Naive thymus-derived CD8-positive, alpha-beta T cell (primary cell): ENCODE measurements around the gene ASB15. TPM values are rescaled to one million over a fixed set of nuclear protein-coding genes. Genes with fewer than 3 reads are reported as not detected.

ENCODE experiments used
- ATAC-seq, 2 donors: fragments of 150-1000 bp; cut with Tn5 transposase in 1 of 2; sonication (Bioruptor Pico), chemical (Tn5 transposase) in 1 of 2; 1 replicate in 1 of 2; 2 replicates in 1 of 2; pipeline ENCODE4 v1.10.0; 2021; ENCODE audit warnings: mild to moderate bottlenecking in 2 of 2, moderate library complexity in 2 of 2
- POLR2A ChIA-PET: fragments of 350-600 bp; sonication (Branson Sonifier 250); formaldehyde crosslinking; loops from one replicate; lab custom pipeline; 2021; ENCODE audit warnings: antibody characterized with exemption; lab: Charles Lee
- DNase-seq, 10 donors: peaks; one replicate each; pipeline versions ENCODE4 v3.0.0 to v3.0.0-alpha.2; 2020 to 2022
- H3K27ac Mint-ChIP-seq, 10 donors: one replicate each; pipeline ENCODE4 v1.8.0; 2020 to 2022; ENCODE audit warnings: mild to moderate bottlenecking in 10 of 10, mixed read lengths in 10 of 10, moderate library complexity in 4 of 10, inconsistent platforms in 1 of 10
- H3K27me3 Mint-ChIP-seq, 5 donors: one replicate each; pipeline ENCODE4 v1.8.0; 2021 to 2022; ENCODE audit warnings: mixed read lengths in 5 of 5
- H3K36me3 Mint-ChIP-seq, 3 donors: one replicate each; pipeline ENCODE4 v1.8.0; 2020 to 2022; ENCODE audit warnings: mixed read lengths in 3 of 3, mild to moderate bottlenecking in 2 of 3, inconsistent platforms in 1 of 3
- H3K4me1 Mint-ChIP-seq, 4 donors: one replicate each; pipeline ENCODE4 v1.8.0; 2021 to 2022; ENCODE audit warnings: mixed read lengths in 4 of 4
- H3K4me3 Mint-ChIP-seq, 10 donors: one replicate each; pipeline ENCODE4 v1.8.0; 2020 to 2022; ENCODE audit warnings: mild to moderate bottlenecking in 10 of 10, mixed read lengths in 10 of 10, moderate library complexity in 6 of 10, inconsistent platforms in 1 of 10
- H3K9me3 Mint-ChIP-seq, 9 donors: one replicate each; pipeline ENCODE4 v1.8.0; 2020 to 2022; ENCODE audit warnings: mixed read lengths in 9 of 9, mild to moderate bottlenecking in 3 of 9, inconsistent platforms in 1 of 9, moderate library complexity in 1 of 9
- polyA plus RNA-seq, 3 donors: library from polyadenylated mRNA; unstranded; fragments of 300-500 nt; fragmentation: Illumina TruSeq; gene quantifications; one replicate each; pipeline ENCODE4 v1.2.3, GENCODE V29; 2021
- total RNA-seq, 8 experiments: library from RNA in 2 of 8; stranded (reverse) in 2 of 8; gene quantifications; one replicate each; pipeline ENCODE4 v1.2.3 and lab custom pipeline; 2021 to 2026

Gene ASB15
- total and polyA plus RNA-seq, 5 experiments from 2014 or later: 0.09 to 0.11 TPM; not detected in 3

DNA sequence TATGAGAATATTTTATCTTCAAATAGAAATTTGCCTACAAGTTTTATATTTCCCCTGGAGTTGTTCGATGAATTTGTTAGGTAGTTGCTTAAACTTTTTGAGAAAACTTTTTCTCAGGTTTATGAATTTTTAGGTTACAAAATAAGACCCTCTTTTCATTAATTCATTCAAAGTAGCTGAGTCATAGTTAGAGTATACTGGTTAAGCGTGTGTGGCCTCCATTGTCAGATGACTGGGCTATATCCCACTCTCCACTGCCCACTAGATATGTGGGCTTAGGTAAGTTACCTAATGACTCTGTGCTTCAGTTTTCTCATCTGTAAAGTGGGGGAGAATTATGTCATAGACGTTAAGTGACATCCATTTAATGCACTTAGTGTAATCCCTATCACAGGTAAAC lies 1.0 kb downstream of the ASB15 start:
- DNase-seq (no peak), ATAC-seq (no peak)
- H3K27ac Mint-ChIP-seq: no peak overlapping the region
- H3K27me3 Mint-ChIP-seq: peaks cover 6 to 30% (median 7%) of the 10 kb centered on the region in 5 donors
- H3K9me3 Mint-ChIP-seq: no peaks in the 10 kb centered on the region
- H3K36me3 Mint-ChIP-seq: no peaks in the 10 kb centered on the region
- H3K4me1 Mint-ChIP-seq: no peaks in the 10 kb centered on the region
- POLR2A ChIA-PET: no interaction called here
- H3K4me3 Mint-ChIP-seq: no peak overlapping the region

DNA sequence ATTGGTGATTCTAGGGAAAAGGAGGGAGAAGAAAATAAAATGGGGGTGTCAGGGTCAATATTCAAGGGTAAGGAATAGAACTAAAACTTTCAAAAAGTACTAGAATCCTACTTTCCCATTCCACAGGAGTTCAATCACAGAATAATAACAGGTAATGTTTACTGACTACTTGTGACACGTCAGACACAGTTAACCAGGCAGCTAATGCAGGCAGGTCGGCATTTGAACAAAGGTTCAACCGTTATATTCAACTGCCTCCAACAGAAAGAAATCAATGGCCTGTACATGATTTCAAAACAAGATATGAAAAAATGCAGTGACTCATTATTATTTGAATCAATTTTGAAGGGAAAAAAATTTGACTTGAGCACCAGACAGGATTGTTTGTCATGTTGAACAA lies 3.1 kb downstream of the ASB15 start:
- ATAC-seq: no peak
- Mint-ChIP-seq H3K4me1 (no peaks in the 10 kb centered on the region), H3K36me3 (no peaks in the 10 kb centered on the region), H3K4me3 (no peak overlapping the region), H3K27me3 (peaks cover 6 to 31% (median 8%) of the 10 kb centered on the region in 5 donors), H3K9me3 (no peaks in the 10 kb centered on the region), H3K27ac (no peak overlapping the region)
- DNase-seq: no peak
- POLR2A ChIA-PET: no interaction called here

DNA sequence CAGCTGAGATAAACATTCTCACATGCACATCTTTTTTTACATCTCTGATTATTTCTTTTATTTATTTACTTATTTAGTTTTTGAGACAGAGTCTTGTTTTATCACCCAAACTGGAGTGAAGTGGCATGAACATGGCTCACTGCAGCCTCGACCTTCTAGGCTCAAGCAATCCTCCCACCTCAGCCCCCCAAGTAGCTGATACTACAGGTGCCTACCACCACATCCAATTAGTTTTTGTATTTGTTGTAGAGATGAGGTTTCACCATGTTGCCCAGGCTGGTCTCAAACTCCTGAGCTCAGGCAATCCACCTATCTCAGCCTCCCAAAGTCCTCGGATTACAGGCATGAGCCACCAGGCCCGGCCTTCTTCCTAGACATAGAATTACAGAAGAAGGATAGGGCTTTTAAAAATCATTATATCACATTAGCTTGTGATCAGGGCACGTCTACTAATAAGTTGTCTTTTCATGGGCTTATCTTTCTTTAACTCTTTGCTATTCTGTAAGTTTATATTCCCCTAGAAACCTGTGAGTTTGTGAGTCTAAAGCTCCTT lies 5.9 kb downstream of the ASB15 start:
- H3K36me3 Mint-ChIP-seq: no peaks in the 10 kb centered on the region
- H3K4me3 Mint-ChIP-seq: no peak overlapping the region
- no peak overlapping the region for H3K27ac Mint-ChIP-seq
- H3K4me1 Mint-ChIP-seq: no peaks in the 10 kb centered on the region
- POLR2A ChIA-PET: no interaction called here
- DNase-seq (no peak), ATAC-seq (no peak)
- peaks cover 4 to 38% (median 14%) of the 10 kb centered on the region in 5 donors for H3K27me3 Mint-ChIP-seq
- H3K9me3 Mint-ChIP-seq: peaks cover 0 to 8% (median 0%) of the 10 kb centered on the region in 9 donors

DNA sequence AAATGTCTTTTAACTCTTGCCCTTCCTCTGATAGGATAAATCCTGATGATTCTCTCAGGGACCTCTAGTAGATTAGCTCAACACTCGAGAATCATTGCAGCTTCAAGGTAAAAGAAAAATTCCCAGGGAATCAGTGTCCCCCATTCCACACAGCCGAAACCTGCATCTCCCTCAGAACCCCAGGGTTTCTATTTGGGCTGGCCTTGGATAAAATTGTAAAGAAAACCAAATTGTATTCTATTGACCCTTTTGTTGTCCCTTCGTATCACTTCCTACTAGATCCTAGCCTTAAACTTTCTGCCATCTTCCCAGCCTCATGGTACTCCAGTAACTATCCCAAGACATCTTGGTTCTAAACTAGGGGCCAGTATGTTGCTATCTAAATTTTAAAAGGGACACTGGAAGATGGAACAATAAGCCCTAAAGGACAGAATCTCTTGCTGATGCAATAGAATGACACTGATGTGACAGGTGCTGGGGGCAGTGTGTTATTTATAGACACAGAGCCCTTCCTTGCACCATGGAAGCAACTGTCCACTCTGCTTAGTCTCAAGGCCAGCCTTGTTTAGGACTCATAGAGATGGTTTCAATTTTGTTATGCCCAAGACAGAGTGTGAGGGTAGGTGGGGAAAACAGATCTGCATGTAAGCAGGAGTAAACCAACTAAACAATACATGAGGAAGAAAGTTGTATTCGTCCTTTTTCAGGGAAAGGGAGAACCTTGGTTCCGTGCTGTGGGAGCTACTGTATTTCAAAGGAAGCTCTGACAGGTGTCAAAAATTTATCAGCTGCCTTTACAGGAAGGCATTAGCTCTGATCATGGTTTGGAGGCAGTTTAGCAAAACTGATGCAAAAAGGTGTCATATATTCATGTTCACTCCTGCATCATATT lies 7.6 kb downstream of the ASB15 start:
- POLR2A ChIA-PET: interaction anchor here (0.6 kb wide), 1 partner anchor 277 kb away, joined by 3 read pairs; no protein-coding TSS in a partner anchor
- ATAC-seq (no peak), DNase-seq (no peak)
- Mint-ChIP-seq H3K9me3 (peaks cover 0 to 8% (median 0%) of the 10 kb centered on the region in 9 donors), H3K4me1 (no peaks in the 10 kb centered on the region), H3K36me3 (no peaks in the 10 kb centered on the region), H3K27me3 (peaks cover 2 to 44% (median 15%) of the 10 kb centered on the region in 5 donors), H3K4me3 (no peak overlapping the region), H3K27ac (peak overlapping the region in 1 of 10 donors; percentile 29)

DNA sequence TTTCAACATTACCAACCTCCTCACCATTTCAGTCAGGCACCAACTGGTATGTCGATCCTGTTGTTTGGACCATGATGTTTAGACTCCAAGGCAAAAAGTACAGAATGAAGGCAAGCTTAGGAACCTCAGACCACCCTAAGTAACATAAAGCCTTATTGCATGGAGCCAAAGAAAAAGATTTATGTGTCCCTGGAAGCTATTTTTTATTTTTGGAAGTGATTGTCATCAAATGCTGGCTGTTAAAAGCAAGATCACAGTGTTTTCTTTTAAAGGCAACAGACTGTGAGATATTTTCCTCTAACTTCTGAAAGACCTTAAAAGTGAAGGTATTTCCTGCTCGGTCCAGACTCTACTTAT lies 8.2 kb downstream of the ASB15 start:
- H3K9me3 Mint-ChIP-seq: peaks cover 0 to 8% (median 0%) of the 10 kb centered on the region in 9 donors
- no peaks in the 10 kb centered on the region for H3K4me1 Mint-ChIP-seq
- H3K4me3 Mint-ChIP-seq: no peak overlapping the region
- no peaks in the 10 kb centered on the region for H3K36me3 Mint-ChIP-seq
- H3K27me3 Mint-ChIP-seq: peaks cover 2 to 38% (median 15%) of the 10 kb centered on the region in 5 donors
- H3K27ac Mint-ChIP-seq: no peak overlapping the region
- DNase-seq (no peak), ATAC-seq (no peak)
- POLR2A ChIA-PET: no interaction called here

DNA sequence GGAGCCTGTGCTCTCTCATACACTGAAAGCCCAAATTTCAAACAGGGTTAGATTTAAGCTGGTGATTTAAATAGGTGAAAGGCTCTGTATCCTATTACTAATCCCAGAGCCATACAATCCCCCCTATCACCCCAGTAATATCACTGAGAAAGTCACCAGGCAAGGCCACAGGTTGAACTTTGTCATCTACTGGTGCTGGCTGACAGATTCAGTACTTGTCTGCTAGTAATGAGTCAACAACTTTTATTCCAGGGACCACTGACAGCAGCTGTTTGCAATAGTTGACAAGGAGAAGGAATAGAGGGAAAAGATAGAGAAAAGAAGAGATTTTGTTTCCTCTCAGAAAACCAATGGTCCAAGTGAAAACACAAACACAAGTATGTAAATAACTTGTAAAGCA lies 10.4 kb downstream of the ASB15 start:
- peaks cover 0 to 8% (median 0%) of the 10 kb centered on the region in 9 donors for H3K9me3 Mint-ChIP-seq
- DNase-seq: no peak
- H3K27ac Mint-ChIP-seq: no peak overlapping the region
- no peak overlapping the region for H3K4me3 Mint-ChIP-seq
- POLR2A ChIA-PET: no interaction called here
- no peak for ATAC-seq
- no peaks in the 10 kb centered on the region for H3K4me1 Mint-ChIP-seq
- H3K36me3 Mint-ChIP-seq: no peaks in the 10 kb centered on the region
- peaks cover 2 to 36% (median 15%) of the 10 kb centered on the region in 5 donors for H3K27me3 Mint-ChIP-seq

DNA sequence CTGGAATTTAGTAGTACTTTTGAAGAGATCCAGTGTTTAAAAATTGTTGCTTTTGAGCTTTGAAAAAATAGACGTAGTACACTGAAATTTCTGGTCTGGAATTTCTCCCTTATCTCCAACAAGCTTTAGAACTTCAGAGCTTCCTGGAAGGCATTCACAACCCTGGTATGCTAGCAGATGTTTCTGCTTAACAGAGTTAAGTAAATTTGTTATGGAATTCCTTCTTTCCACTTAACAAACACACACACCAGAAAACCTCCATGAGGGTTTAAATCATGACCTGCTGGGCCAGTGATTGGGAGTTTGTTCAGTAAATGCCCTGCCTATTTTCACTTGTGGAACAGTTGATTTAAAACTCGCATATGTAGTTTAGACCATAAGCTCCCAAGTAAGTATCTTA lies 13.7 kb downstream of the ASB15 start:
- Mint-ChIP-seq H3K4me1 (no peaks in the 10 kb centered on the region), H3K27ac (no peak overlapping the region), H3K4me3 (no peak overlapping the region), H3K36me3 (no peaks in the 10 kb centered on the region), H3K9me3 (peaks cover 0 to 8% (median 0%) of the 10 kb centered on the region in 9 donors), H3K27me3 (peaks cover 4 to 44% (median 23%) of the 10 kb centered on the region in 5 donors)
- POLR2A ChIA-PET: no interaction called here
- ATAC-seq (no peak), DNase-seq (no peak)

- Mint-ChIP-seq H3K36me3 (no peaks in the 10 kb centered on the region), H3K27me3 (peaks cover 4 to 44% (median 23%) of the 10 kb centered on the region in 5 donors), H3K4me3 (no peak overlapping the region), H3K27ac (no peak overlapping the region), H3K9me3 (peaks cover 0 to 8% (median 0%) of the 10 kb centered on the region in 9 donors), H3K4me1 (no peaks in the 10 kb centered on the region)
- no peak for DNase-seq
- POLR2A ChIA-PET: no interaction called here
- ATAC-seq: no peak
Observed at GRCh38 chr7:123616223-123616622, 14.6 kb downstream of the ASB15 start.

- no peak overlapping the region for H3K27ac Mint-ChIP-seq
- H3K4me1 Mint-ChIP-seq: peaks cover 0 to 2% (median 0%) of the 10 kb centered on the region in 4 donors
- H3K4me3 Mint-ChIP-seq: no peak overlapping the region
- no peaks in the 10 kb centered on the region for H3K9me3 Mint-ChIP-seq
- ATAC-seq (no peak), DNase-seq (no peak)
- POLR2A ChIA-PET: no interaction called here
- H3K27me3 Mint-ChIP-seq: peaks cover 4 to 21% (median 8%) of the 10 kb centered on the region in 5 donors
- no peaks in the 10 kb centered on the region for H3K36me3 Mint-ChIP-seq
Observed at GRCh38 chr7:123621707-123622106, 20.1 kb downstream of the ASB15 start.

DNA sequence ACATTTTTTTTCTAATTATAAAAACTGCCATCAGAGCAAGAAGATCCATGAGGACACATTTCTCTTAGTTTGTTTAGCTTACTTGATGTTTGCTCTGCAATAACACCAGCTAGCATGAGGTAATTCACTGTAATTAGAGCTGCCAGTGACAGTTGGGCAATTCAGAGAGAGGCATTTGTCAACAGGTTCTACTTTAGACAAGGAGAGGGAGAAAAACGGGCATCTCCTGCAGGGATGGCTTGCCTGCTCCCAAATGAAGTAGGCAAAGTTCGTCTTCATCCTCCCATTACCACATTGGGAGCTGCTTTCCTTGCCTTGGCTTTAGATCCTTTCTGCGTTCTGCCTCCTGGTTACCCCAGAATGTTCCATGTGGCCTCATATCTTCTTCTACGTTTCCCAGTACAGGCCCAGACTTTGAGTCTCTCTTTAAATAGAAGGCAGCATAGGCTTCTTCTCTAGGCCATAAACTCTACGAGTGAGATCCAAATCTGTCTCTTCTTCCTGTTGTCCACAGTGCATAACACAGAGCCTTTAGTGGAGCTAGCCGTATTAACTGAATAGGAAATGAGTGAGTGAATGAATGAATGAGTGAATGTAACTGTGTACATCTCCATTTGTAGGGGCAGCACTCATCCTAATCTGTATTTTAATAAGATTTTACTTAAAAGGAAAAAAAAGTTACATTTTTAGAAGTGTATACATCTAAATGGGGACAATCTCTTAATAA lies 21.2 kb downstream of the ASB15 start:
- Mint-ChIP-seq H3K9me3 (no peaks in the 10 kb centered on the region), H3K4me1 (peaks cover 0 to 2% (median 0%) of the 10 kb centered on the region in 4 donors), H3K4me3 (no peak overlapping the region), H3K36me3 (no peaks in the 10 kb centered on the region), H3K27ac (no peak overlapping the region), H3K27me3 (peaks cover 4 to 18% (median 8%) of the 10 kb centered on the region in 5 donors)
- POLR2A ChIA-PET: no interaction called here
- ATAC-seq (no peak), DNase-seq (no peak)

DNA sequence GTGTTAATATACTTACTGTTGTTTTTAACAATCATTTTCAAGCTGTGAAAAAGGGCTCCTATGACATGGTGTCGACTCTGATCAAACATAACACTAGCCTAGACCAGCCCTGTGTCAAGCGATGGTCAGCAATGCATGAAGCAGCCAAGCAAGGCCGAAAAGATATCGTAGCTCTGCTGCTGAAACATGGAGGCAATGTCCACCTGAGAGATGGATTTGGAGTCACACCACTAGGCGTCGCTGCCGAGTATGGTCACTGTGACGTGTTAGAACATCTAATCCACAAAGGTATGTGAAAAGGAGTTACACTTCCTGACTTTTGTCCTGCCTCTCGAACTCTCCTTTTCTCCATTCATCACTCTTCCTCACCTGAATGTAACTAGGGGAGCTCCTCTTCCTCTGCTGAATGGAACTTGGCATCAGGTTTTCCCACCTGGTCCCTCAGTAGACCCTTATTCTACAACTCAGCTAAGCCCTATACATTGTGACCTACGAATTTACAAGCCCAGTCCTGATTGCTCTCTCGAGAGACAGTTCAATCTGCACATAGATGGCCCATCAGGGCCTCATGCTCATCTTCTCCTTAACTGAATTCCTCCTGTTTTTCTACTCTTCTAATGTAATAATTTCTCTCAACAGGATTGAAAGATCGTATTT lies 23.0 kb downstream of the ASB15 start:
- Mint-ChIP-seq H3K9me3 (no peaks in the 10 kb centered on the region), H3K27me3 (peaks cover 0 to 13% (median 4%) of the 10 kb centered on the region in 5 donors), H3K36me3 (no peaks in the 10 kb centered on the region), H3K4me1 (peaks cover 0 to 2% (median 0%) of the 10 kb centered on the region in 4 donors), H3K4me3 (no peak overlapping the region), H3K27ac (peak overlapping the region in 1 of 10 donors; percentile 6)
- POLR2A ChIA-PET: no interaction called here
- peak in 1 of 2 donors; percentile 49 for ATAC-seq
- DNase-seq: peak; percentile 10 to 71 (median 35)

GRCh38 chr7:123625254-123625653 lies 23.6 kb downstream of the ASB15 start:
- no peak overlapping the region for H3K4me3 Mint-ChIP-seq
- POLR2A ChIA-PET: no interaction called here
- H3K27me3 Mint-ChIP-seq: peaks cover 0 to 11% (median 2%) of the 10 kb centered on the region in 5 donors
- no peaks in the 10 kb centered on the region for H3K36me3 Mint-ChIP-seq
- no peak for DNase-seq
- no peaks in the 10 kb centered on the region for H3K9me3 Mint-ChIP-seq
- H3K4me1 Mint-ChIP-seq: peaks cover 0 to 2% (median 0%) of the 10 kb centered on the region in 4 donors
- no peak for ATAC-seq
- peak overlapping the region in 1 of 10 donors; percentile 6 for H3K27ac Mint-ChIP-seq
